DOHH2 (cell line): ENCODE results near the gene FNDC4.

Source experiments
- H3F3A ChIP-seq: fragments of 200-600 bp; sonication (generic), shearing (Covaris generic); 2 replicates; pipeline ENCODE4 v1.6.0; 2016; ENCODE audit warnings: antibody characterized with exemption, mild to moderate bottlenecking; ENCODE audit not compliant: control insufficient read depth, insufficient read depth
- H3K27ac ChIP-seq: fragments of 200-600 bp; sonication (generic); 2 replicates; pipeline ENCODE4 v1.5.1; 2014; ENCODE audit warnings: low read depth, mild to moderate bottlenecking, low read length, moderate library complexity
- H3K27me3 ChIP-seq: fragments of 200-600 bp; sonication (generic); 2 replicates; pipeline ENCODE4 v1.6.1; 2014; ENCODE audit warnings: mild to moderate bottlenecking, low read length, mixed read lengths; ENCODE audit not compliant: control insufficient read depth
- H3K36me3 ChIP-seq: fragments of 200-600 bp; sonication (generic); 2 replicates; pipeline ENCODE4 v1.6.1; 2014; ENCODE audit warnings: mild to moderate bottlenecking, low read length, moderate library complexity, mixed read lengths; ENCODE audit not compliant: control insufficient read depth
- H3K4me1 ChIP-seq: fragments of 200-600 bp; sonication (generic); 2 replicates; pipeline ENCODE4 v1.6.1; 2014; ENCODE audit warnings: mild to moderate bottlenecking, low read length, mixed read lengths; ENCODE audit not compliant: control insufficient read depth
- H3K4me2 ChIP-seq: fragments of 200-600 bp; sonication (generic); 2 replicates; pipeline ENCODE4 v1.6.0; 2014; ENCODE audit warnings: mild to moderate bottlenecking, low read length, moderate library complexity
- H3K4me3 ChIP-seq: fragments of 200-600 bp; sonication (generic); 2 replicates; pipeline ENCODE4 v1.5.1; 2014; ENCODE audit warnings: mild to moderate bottlenecking, low read length, mixed read lengths
- H3K79me2 ChIP-seq: fragments of 200-600 bp; sonication (generic); 2 replicates; pipeline ENCODE4 v1.6.1; 2014; ENCODE audit warnings: mild to moderate bottlenecking, low read length, mixed read lengths; ENCODE audit not compliant: control insufficient read depth
- H3K9me2 ChIP-seq: fragments of 200-600 bp; sonication (generic); replicated peaks from 2 replicates; pipeline ENCODE4 v1.6.1; 2014; ENCODE audit warnings: mild to moderate bottlenecking, low read length, mixed read lengths; ENCODE audit not compliant: control insufficient read depth
- H3K9me3 ChIP-seq: fragments of 200-600 bp; sonication (generic); 2 replicates; pipeline ENCODE4 v1.6.1; 2014; ENCODE audit warnings: antibody characterized with exemption, low read length, mixed read lengths; ENCODE audit not compliant: control insufficient read depth, insufficient read depth
- H4K20me1 ChIP-seq: fragments of 200-600 bp; sonication (generic); 2 replicates; pipeline ENCODE4 v1.6.0; 2014; ENCODE audit warnings: low read depth, mild to moderate bottlenecking, antibody characterized with exemption, low read length, moderate library complexity; ENCODE audit not compliant: control insufficient read depth, insufficient read depth
- EZH2phosphoT487 ChIP-seq: fragments of 200-600 bp; sonication (generic); IDR thresholded peaks from 2 replicates; pipeline ENCODE4 v1.6.1; 2017; ENCODE audit warnings: borderline replicate concordance, mild to moderate bottlenecking, antibody characterized with exemption, low read length, moderate library complexity, mixed read lengths
- TF ChIP-seq, protein P1 (sequence below): fragments of 200-600 bp; sonication (generic); IDR thresholded peaks from one replicate; pipeline ENCODE4 v1.5.1; 2014; ENCODE audit warnings: antibody characterized with exemption, mild to moderate bottlenecking, low read depth, low read length; ENCODE audit not compliant: poor library complexity, severe bottlenecking

The FNDC4 gene

DNA sequence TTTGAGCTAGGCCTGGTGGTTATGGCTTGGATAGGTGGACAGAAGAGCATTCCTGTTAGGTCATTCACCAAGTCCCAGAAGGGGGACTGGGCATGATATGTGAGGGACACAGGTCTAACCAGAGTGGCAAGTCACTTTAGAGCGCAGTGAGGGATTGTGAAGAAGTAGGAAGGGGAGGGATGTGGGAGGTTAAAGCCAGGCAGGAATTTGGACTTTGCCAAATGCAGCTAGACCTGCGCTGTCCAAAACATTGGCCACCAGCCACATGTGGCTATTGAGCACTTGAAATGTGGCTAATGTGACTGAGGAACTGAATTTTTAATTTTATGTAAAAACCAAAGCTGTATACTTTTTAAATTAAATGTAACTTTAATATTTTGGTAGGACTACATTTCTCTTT, 25.3 kb upstream of the FNDC4 start:
- Histone ChIP-seq H3K27me3 (no peaks in the 10 kb centered on the region), H3K36me3 (no peaks in the 10 kb centered on the region), H3K4me3 (no peak overlapping the region), H3K9me3 (no peaks in the 10 kb centered on the region), H3K27ac (no peak overlapping the region), H3K9me2 (no peaks in the 10 kb centered on the region), H3K4me1 (no peaks in the 10 kb centered on the region), H3K79me2 (no peaks in the 10 kb centered on the region), H3K4me2 (no peak overlapping the region), H3F3A (no peaks in the 10 kb centered on the region), H4K20me1 (no peaks in the 10 kb centered on the region)
- TF ChIP-seq, protein P1, sequence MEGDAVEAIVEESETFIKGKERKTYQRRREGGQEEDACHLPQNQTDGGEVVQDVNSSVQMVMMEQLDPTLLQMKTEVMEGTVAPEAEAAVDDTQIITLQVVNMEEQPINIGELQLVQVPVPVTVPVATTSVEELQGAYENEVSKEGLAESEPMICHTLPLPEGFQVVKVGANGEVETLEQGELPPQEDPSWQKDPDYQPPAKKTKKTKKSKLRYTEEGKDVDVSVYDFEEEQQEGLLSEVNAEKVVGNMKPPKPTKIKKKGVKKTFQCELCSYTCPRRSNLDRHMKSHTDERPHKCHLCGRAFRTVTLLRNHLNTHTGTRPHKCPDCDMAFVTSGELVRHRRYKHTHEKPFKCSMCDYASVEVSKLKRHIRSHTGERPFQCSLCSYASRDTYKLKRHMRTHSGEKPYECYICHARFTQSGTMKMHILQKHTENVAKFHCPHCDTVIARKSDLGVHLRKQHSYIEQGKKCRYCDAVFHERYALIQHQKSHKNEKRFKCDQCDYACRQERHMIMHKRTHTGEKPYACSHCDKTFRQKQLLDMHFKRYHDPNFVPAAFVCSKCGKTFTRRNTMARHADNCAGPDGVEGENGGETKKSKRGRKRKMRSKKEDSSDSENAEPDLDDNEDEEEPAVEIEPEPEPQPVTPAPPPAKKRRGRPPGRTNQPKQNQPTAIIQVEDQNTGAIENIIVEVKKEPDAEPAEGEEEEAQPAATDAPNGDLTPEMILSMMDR, result no peak
- TF ChIP-seq EZH2phosphoT487, result no peak

DNA sequence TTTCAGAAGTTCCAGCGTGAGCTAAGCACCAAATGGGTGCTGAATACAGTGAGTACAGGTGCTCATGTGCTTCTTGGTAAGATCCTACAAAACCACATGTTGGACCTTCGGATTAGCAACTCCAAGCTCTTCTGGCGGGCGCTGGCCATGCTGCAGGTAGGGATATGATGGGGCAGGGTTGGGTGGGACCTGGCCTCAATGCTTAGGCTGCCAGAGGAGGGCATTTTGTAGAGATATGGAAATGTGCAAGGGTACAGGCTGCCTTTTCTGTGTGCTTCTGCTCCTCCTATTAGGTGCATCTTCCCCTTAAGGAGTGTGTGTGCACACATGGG, 23.7 kb upstream of the FNDC4 start:
- H3K4me1 ChIP-seq, result no peaks in the 10 kb centered on the region
- H3F3A ChIP-seq, result no peaks in the 10 kb centered on the region
- H3K27me3 ChIP-seq, result no peaks in the 10 kb centered on the region
- no peak overlapping the region for H3K4me3 ChIP-seq
- H3K4me2 ChIP-seq, result no peak overlapping the region
- no peaks in the 10 kb centered on the region for H3K36me3 ChIP-seq
- H3K27ac ChIP-seq, result no peak overlapping the region
- no peaks in the 10 kb centered on the region for H3K79me2 ChIP-seq
- H4K20me1 ChIP-seq, result no peaks in the 10 kb centered on the region
- H3K9me2 ChIP-seq, result no peaks in the 10 kb centered on the region
- no peaks in the 10 kb centered on the region for H3K9me3 ChIP-seq
- TF ChIP-seq, protein P1, result no peak
- no peak for TF ChIP-seq EZH2phosphoT487

DNA sequence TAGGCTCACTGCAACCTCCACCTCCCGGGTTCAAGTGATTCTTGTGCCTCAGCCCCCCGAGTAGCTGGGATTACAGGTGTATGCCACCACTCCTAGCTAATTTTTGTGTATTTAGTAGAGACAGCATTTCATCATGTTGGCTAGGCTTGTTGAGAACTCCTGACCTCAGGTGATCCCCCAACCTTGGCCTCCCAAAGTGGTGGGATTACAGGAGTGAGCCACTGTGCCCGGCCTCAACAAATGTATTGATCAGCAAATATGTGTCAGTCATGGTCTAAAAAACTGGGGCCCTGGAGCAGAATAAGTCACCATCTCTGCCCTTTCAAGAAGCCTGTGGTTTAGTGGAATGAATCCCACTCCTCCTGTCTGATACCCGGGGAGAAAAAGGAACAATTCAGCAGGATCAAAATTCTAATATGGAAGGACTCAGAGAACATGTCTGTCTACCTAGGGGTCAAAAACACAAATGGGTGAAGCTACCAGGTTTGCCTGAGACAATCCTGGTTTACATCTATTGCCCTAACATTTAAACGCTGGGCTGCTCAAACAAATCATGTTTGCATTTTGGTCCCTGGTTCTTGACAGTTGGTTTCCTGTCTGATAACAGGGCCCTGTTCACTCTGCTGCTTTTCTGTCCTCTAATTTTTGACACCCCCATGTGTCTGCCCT, 23.2 kb upstream of the FNDC4 start:
- no peak overlapping the region for H3K4me2 ChIP-seq
- H3K36me3 ChIP-seq, result no peaks in the 10 kb centered on the region
- H3K9me2 ChIP-seq, result no peaks in the 10 kb centered on the region
- H3K27me3 ChIP-seq, result no peaks in the 10 kb centered on the region
- H4K20me1 ChIP-seq, result no peaks in the 10 kb centered on the region
- no peaks in the 10 kb centered on the region for H3K9me3 ChIP-seq
- TF ChIP-seq, protein P1, result no peak
- TF ChIP-seq EZH2phosphoT487, result no peak
- H3K4me1 ChIP-seq, result no peaks in the 10 kb centered on the region
- no peaks in the 10 kb centered on the region for H3F3A ChIP-seq
- no peak overlapping the region for H3K27ac ChIP-seq
- H3K4me3 ChIP-seq, result no peak overlapping the region
- H3K79me2 ChIP-seq, result no peaks in the 10 kb centered on the region

DNA sequence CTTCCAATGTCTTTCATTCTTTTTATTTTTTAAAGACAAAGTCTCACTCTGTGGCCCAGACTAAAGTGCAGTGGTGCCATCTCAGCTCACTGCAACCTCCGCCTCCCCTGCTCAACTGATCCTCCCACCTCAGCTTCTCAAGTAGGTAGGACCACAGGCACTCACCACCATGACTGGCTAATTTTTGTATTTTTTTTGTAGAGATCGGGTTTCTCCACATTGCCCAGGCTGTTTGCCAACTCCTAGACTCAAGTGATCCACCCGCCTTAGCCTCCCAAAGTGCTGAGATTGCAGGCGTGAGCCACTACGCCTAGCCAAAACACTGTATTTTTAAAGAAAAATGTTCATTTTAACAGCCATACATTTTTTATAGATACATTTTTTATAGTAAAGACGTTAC, 14.3 kb upstream of the FNDC4 start:
- H3K79me2 ChIP-seq, result no peaks in the 10 kb centered on the region
- no peaks in the 10 kb centered on the region for H3F3A ChIP-seq
- no peak for TF ChIP-seq EZH2phosphoT487
- TF ChIP-seq, protein P1, result no peak
- no peak overlapping the region for H3K4me3 ChIP-seq
- H3K4me2 ChIP-seq, result no peak overlapping the region
- H3K27me3 ChIP-seq, result no peaks in the 10 kb centered on the region
- H3K9me3 ChIP-seq, result no peaks in the 10 kb centered on the region
- no peaks in the 10 kb centered on the region for H3K9me2 ChIP-seq
- no peak overlapping the region for H3K27ac ChIP-seq
- H3K36me3 ChIP-seq, result no peaks in the 10 kb centered on the region
- H3K4me1 ChIP-seq, result no peaks in the 10 kb centered on the region
- no peaks in the 10 kb centered on the region for H4K20me1 ChIP-seq
